ENCODE measurements around the gene OFD1. TPM values are rescaled to one million over a fixed set of nuclear protein-coding genes. Genes with fewer than 3 reads are reported as not detected.
A peak's percentile ranks its signal among the peaks of the same experiment; 100 is the strongest.

Gene OFD1
- total RNA-seq, 1 donor from 2014 or later = 22.0 TPM

DNA sequence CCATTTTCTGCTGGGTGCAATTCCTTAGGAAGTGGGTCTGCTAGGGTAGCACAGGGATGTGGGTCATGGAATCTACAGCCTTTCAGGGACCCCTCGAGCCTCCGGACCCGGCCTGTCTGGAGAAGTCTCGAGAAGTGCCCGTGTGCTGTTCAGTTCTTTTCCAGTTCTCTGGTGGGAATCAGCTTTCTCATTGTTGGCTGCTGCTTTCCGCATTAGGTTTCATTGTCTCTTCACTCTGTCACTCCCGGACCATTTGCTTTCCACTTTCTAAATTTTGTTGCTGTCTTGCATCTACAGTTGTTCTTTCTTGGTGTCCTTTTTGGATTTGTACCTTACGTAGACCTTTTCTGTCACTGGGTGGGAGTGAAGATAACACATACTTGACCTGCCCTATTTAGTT lies 39.6 kb upstream of the OFD1 start:
- DNase-seq (ENCODE audit: low spot score) = no peak
- H3K4me3 Mint-ChIP-seq = no peak overlapping the region
- intact Hi-C loops (cut with micrococcal nuclease) = no loop called here
- no peak overlapping the region for H3K27ac Mint-ChIP-seq
- H3K27me3 Mint-ChIP-seq (ENCODE audit: insufficient read depth) = no peaks in the 10 kb centered on the region
- H3K4me1 Mint-ChIP-seq (ENCODE audit: low read depth) = peaks cover 54% of the 10 kb centered on the region
- H3K36me3 Mint-ChIP-seq (ENCODE audit: low read depth) = peaks cover 10% of the 10 kb centered on the region
- no peaks in the 10 kb centered on the region for H3K9me3 Mint-ChIP-seq

DNA sequence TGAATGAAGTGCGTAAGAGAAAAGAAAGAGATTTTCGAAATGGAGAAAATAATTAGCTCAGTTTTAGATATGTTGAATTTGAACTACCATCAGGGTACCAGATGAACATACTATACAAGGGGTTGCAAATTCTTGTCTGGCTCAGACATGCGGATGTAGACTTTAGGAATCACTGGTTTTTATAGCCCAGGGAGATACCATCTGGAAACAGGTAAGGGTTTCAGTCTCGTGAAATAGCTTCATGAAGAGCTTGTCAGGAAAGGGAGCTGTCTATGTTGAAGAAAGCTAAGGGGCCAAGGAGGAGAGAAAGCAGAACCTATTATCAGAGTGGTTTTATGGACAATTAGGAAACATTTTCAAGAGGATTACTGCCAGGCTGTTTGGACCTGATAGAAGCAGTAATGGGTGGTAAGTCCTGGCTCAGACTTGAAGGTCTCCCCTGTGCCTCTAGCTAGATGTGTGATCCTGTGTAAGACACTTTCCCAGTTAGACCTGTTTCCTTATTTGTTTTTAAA lies 38.9 kb upstream of the OFD1 start:
- Mint-ChIP-seq H3K9me3 (no peaks in the 10 kb centered on the region), H3K4me1 (ENCODE audit: low read depth) (peaks cover 47% of the 10 kb centered on the region), H3K27me3 (ENCODE audit: insufficient read depth) (no peaks in the 10 kb centered on the region), H3K36me3 (ENCODE audit: low read depth) (peaks cover 8% of the 10 kb centered on the region), H3K4me3 (no peak overlapping the region), H3K27ac (no peak overlapping the region)
- no peak for DNase-seq (ENCODE audit: low spot score)
- intact Hi-C loops (cut with micrococcal nuclease) = no loop called here

DNA sequence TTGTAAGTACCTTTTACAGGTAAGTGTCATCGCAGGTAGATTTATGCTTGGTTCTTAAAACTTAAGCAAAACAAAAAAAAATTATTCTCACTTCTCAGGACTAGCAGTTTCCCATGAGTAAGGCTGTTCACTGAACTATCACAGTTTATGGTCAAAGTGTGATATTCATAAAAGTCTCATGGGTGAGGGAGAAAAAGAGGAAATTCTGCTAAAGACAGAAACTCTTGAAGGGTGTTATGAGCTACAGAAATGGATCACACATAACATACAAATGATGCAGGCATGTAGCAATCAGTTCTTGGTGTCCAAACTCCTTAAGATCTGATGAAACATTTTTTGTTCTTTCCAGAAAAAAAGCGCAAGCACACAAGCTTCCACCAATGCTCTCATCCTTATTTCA lies 37.1 kb upstream of the OFD1 start:
- DNase-seq (ENCODE audit: low spot score) = no peak
- no peak overlapping the region for H3K4me3 Mint-ChIP-seq
- no peak overlapping the region for H3K27ac Mint-ChIP-seq
- no peaks in the 10 kb centered on the region for H3K9me3 Mint-ChIP-seq
- H3K4me1 Mint-ChIP-seq (ENCODE audit: low read depth) = peaks cover 54% of the 10 kb centered on the region
- H3K36me3 Mint-ChIP-seq (ENCODE audit: low read depth) = peaks cover 14% of the 10 kb centered on the region
- no peaks in the 10 kb centered on the region for H3K27me3 Mint-ChIP-seq (ENCODE audit: insufficient read depth)
- intact Hi-C loops (cut with micrococcal nuclease) = no loop called here

DNA sequence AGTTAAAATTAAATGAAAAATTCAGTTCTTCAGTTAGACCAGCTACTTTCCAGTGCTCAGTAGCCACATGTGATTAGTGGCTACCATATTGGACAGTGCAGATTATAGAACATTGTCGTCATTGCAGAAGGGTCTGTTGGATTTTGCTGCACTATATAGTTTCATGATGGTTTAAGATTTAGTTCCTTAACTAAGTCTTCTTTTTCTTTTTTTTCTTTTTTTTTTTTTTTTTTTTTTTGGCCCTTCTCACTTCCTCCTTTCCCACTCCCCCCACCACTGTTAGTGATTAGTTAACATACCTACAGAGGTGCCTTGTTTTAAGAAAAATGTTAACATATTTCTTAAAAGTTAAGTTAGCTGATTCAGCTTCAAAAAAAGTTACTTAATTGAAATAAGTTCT lies 36.6 kb upstream of the OFD1 start:
- no peak for DNase-seq (ENCODE audit: low spot score)
- Mint-ChIP-seq H3K9me3 (no peaks in the 10 kb centered on the region), H3K27ac (no peak overlapping the region), H3K27me3 (ENCODE audit: insufficient read depth) (no peaks in the 10 kb centered on the region), H3K36me3 (ENCODE audit: low read depth) (peaks cover 14% of the 10 kb centered on the region), H3K4me1 (ENCODE audit: low read depth) (peaks cover 49% of the 10 kb centered on the region), H3K4me3 (no peak overlapping the region)
- intact Hi-C loops (cut with micrococcal nuclease) = no loop called here

DNA sequence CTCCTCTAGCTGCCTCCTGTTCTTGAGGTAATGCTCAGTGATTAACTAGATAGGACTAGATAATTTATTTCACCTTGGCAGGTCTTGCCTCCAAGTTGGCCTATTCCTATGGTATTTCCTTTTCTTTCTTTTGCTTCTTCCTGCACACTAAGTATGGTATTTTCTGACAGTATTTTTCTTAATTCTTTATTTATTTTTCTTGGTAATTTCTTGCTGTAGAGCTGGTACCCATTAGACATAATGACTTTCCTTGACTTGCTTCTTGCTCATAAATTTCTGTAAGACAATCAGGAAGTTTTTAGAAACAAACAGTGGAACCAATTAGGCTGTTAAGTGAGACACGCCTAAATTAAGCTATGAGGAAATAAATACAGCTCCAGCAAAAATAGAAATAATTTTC lies 36.1 kb upstream of the OFD1 start:
- intact Hi-C loops (cut with micrococcal nuclease) = no loop called here

DNA sequence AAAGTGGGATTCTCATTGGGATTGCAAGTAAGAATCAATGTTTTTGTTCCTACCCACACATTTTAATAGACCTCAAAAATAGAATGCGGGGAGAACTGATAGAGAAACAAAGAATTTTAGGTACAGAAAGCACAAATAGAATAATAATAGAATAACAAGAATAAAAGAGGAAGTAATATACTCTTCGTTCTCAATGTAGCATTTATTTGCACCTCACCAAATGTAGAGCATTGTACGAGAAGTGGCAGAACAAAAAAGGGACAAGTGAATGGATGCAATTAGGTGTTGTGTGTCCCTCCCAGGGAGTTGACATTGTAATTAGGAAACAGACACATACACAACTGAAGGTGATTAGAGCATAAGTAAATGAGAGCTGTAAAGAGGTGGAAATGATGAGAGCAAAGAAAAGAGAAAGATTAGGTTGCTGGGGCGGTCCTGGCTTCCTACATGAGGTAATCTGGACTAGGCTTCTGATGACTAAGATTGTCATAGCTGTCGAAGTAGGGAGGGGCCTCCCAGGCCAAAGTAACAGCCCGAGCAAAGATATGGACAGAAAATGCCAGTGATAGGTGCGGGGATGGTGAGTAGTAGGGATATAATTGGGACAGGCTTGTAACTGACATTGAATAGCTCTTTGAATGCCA lies 35.2 kb upstream of the OFD1 start:
- H3K36me3 Mint-ChIP-seq (ENCODE audit: low read depth) = peaks cover 19% of the 10 kb centered on the region
- no peaks in the 10 kb centered on the region for H3K9me3 Mint-ChIP-seq
- H3K4me3 Mint-ChIP-seq = no peak overlapping the region
- no peak overlapping the region for H3K27ac Mint-ChIP-seq
- H3K27me3 Mint-ChIP-seq (ENCODE audit: insufficient read depth) = no peaks in the 10 kb centered on the region
- peaks cover 43% of the 10 kb centered on the region for H3K4me1 Mint-ChIP-seq (ENCODE audit: low read depth)
- intact Hi-C loops (cut with micrococcal nuclease) = no loop called here
- DNase-seq (ENCODE audit: low spot score) = no peak

More for the DNA sequence above, 36.1 kb upstream of the OFD1 start:
- no peak for DNase-seq (ENCODE audit: low spot score)
- peaks cover 14% of the 10 kb centered on the region for H3K36me3 Mint-ChIP-seq (ENCODE audit: low read depth)
- H3K27ac Mint-ChIP-seq = no peak overlapping the region
- no peak overlapping the region for H3K4me3 Mint-ChIP-seq
- no peaks in the 10 kb centered on the region for H3K9me3 Mint-ChIP-seq
- H3K27me3 Mint-ChIP-seq (ENCODE audit: insufficient read depth) = no peaks in the 10 kb centered on the region
- peaks cover 44% of the 10 kb centered on the region for H3K4me1 Mint-ChIP-seq (ENCODE audit: low read depth)

DNA sequence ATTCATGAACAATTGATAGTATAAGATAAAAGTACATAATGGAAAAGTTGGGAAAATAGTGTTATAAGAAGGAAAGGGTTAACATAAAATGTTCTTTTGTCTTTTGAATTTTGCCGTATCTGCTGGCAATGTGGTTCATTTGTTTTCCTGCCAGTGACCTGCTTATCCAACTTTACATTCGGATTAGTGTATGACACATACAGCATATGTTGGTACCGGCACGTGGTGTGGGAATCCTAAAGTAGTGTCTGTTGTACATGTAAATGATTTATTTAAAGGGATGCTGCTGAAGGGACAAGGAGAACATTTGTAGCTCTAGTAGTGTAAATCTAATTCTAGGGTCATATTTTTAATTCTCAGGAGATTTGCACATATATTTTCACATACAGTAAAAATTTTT lies 34.2 kb upstream of the OFD1 start:
- no peak for DNase-seq (ENCODE audit: low spot score)
- no peaks in the 10 kb centered on the region for H3K9me3 Mint-ChIP-seq
- H3K27ac Mint-ChIP-seq = no peak overlapping the region
- intact Hi-C loops (cut with micrococcal nuclease) = no loop called here
- H3K4me1 Mint-ChIP-seq (ENCODE audit: low read depth) = peaks cover 35% of the 10 kb centered on the region
- H3K27me3 Mint-ChIP-seq (ENCODE audit: insufficient read depth) = no peaks in the 10 kb centered on the region
- H3K4me3 Mint-ChIP-seq = no peak overlapping the region
- H3K36me3 Mint-ChIP-seq (ENCODE audit: low read depth) = peaks cover 19% of the 10 kb centered on the region

DNA sequence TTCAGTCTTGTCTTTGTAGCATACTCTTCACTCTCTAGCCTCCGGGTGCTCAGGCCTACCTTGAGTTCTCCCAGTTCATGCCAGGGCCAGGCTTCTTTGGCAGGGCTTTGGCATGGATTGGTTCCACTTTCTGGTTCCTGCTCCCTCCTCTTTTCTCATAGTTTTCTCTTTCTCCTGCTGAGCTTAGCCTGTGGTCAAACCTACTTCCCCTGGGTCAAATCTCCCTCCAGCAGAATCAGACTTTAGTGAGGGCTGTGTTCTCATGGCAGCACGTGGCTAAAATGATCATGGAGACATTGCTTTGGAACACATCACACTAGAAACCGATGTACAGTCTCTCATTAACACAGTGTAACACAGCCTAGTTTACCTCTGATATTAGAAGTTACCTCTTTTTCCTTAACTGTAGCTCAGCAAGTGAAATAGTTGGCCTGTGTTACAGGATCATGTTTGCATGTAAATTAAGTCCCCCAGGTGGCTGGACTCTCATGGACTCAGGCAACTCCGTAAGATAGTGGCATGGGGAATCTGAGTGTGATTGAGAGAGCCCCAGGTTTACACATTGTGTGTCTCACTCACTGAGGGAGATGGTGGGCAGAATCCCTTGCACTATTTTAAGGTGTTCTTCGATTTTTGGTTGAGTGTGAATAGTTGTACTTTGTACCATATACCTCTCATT lies 32.3 kb upstream of the OFD1 start:
- peak overlapping the region; percentile 15 for H3K4me3 Mint-ChIP-seq
- no peaks in the 10 kb centered on the region for H3K27me3 Mint-ChIP-seq (ENCODE audit: insufficient read depth)
- peaks cover 19% of the 10 kb centered on the region for H3K36me3 Mint-ChIP-seq (ENCODE audit: low read depth)
- peaks cover 27% of the 10 kb centered on the region for H3K4me1 Mint-ChIP-seq (ENCODE audit: low read depth)
- H3K27ac Mint-ChIP-seq = no peak overlapping the region
- DNase-seq (ENCODE audit: low spot score) = no peak
- no peaks in the 10 kb centered on the region for H3K9me3 Mint-ChIP-seq
- intact Hi-C loops (cut with micrococcal nuclease) = no loop called here

DNA sequence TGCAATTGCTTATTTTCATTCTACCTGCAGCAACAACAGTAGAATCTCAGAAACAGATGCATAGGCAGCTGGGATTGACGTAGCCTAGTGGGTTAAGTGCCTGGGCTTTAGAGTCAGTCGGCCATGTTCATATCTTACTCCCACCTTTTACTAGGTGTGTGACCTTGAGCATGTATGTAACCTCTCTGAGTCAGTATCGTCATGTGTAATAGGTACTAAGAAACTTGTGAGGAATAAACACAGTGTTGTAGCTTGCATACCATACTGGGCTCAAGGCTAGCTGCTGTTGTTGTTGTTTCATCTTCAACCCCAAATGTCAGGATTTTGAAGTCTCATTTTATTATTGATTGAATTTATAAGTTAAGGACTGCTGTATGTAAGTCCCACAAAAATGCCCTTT lies 31.4 kb upstream of the OFD1 start:
- H3K27ac Mint-ChIP-seq = no peak overlapping the region
- no peaks in the 10 kb centered on the region for H3K27me3 Mint-ChIP-seq (ENCODE audit: insufficient read depth)
- no peak overlapping the region for H3K4me3 Mint-ChIP-seq
- no peaks in the 10 kb centered on the region for H3K9me3 Mint-ChIP-seq
- intact Hi-C loops (cut with micrococcal nuclease) = no loop called here
- H3K36me3 Mint-ChIP-seq (ENCODE audit: low read depth) = peaks cover 19% of the 10 kb centered on the region
- peaks cover 24% of the 10 kb centered on the region for H3K4me1 Mint-ChIP-seq (ENCODE audit: low read depth)
- no peak for DNase-seq (ENCODE audit: low spot score)

DNA sequence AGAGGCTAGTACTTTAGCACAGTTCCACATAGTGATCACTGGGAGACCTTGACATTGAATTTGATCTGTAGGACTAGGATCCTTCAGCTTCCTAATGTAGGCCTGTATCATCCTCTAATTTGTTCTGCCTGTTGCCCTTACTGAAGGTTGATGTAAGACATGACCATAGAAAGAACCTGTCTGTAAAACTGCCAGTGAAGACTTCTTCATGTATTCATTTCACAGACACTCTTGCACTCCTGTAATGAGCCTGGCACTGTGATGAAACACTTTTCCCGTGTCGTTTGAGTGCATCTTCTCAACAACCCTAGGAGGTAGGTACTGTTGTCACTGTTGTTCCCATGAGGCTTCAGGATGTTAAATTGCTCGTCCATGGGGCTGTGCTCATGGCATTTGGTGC lies 31.0 kb upstream of the OFD1 start:
- H3K36me3 Mint-ChIP-seq (ENCODE audit: low read depth) = peaks cover 20% of the 10 kb centered on the region

DNA sequence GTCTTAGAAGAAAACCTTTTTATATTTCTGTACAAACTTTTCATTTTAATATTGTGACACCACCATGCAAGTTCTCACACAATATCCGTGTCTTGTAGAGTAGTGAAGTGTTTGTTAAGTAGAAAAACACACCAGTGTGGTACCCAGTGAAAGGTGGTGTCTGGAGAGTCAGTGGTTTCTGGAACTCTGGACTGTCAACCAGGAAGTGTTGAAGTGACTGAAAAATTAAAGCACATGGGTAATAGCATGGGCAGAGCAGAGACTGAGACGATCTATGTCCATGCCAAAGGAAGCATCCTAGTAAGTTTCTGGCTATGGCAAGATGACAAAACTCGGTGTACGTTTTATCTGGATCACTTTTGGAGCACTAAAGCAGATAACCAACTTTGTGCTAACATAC lies 23.4 kb upstream of the OFD1 start:
- H3K27ac Mint-ChIP-seq = no peak overlapping the region
- no peak overlapping the region for H3K4me3 Mint-ChIP-seq
- H3K9me3 Mint-ChIP-seq = no peaks in the 10 kb centered on the region
- H3K36me3 Mint-ChIP-seq (ENCODE audit: low read depth) = peaks cover 20% of the 10 kb centered on the region
- no peaks in the 10 kb centered on the region for H3K4me1 Mint-ChIP-seq (ENCODE audit: low read depth)
- intact Hi-C loops (cut with micrococcal nuclease) = no loop called here
- no peak for DNase-seq (ENCODE audit: low spot score)
- no peaks in the 10 kb centered on the region for H3K27me3 Mint-ChIP-seq (ENCODE audit: insufficient read depth)

More for the DNA sequence above, 31.0 kb upstream of the OFD1 start:
- Mint-ChIP-seq H3K27ac (no peak overlapping the region), H3K9me3 (no peaks in the 10 kb centered on the region), H3K27me3 (ENCODE audit: insufficient read depth) (no peaks in the 10 kb centered on the region), H3K4me3 (no peak overlapping the region), H3K4me1 (ENCODE audit: low read depth) (peaks cover 24% of the 10 kb centered on the region)
- intact Hi-C loops (cut with micrococcal nuclease) = no loop called here
- DNase-seq (ENCODE audit: low spot score) = no peak

DNA sequence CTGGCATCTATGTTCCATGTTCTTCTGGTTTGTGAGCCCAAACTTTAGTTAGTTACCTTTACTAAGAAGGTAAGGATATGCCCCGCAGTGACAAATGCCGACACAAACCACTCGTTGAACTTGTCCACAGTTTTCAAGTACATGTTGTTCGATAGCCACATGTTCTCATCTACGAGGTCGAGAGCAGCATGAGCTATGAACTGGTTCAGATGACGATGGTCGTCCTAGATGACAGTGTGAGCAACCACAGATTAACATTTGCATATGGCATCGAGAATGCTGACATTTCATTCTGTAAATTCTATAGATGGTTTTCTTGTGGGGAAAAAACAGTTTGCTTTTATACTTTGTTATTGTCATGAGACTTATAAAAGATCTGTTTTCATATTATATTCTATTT lies 18.1 kb upstream of the OFD1 start:
- DNase-seq (ENCODE audit: low spot score) = no peak
- intact Hi-C loops (cut with micrococcal nuclease) = no loop called here
- H3K9me3 Mint-ChIP-seq = no peaks in the 10 kb centered on the region
- H3K4me1 Mint-ChIP-seq (ENCODE audit: low read depth) = peaks cover 16% of the 10 kb centered on the region
- no peaks in the 10 kb centered on the region for H3K27me3 Mint-ChIP-seq (ENCODE audit: insufficient read depth)
- H3K36me3 Mint-ChIP-seq (ENCODE audit: low read depth) = peaks cover 27% of the 10 kb centered on the region
- no peak overlapping the region for H3K4me3 Mint-ChIP-seq
- H3K27ac Mint-ChIP-seq = no peak overlapping the region

DNA sequence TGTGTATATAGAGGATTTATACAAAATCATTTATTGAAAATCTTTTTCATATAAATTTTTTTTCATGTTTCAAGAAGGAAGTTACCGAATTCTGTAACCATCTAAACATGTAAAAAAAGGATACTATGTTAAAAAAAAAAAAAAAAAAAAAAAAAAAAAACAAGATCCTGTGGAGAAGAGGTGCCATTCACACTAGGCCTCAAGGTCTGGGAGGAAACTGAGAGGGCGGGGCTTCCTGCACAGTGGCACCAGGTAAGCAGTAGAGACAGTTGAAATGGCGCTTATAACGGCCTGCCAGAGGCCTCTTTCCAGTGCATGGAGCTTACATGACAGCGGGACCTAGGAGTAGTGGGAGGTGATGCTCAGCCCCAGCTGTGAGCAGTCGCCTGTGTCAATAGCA lies 17.6 kb upstream of the OFD1 start:
- no peak overlapping the region for H3K27ac Mint-ChIP-seq
- intact Hi-C loops (cut with micrococcal nuclease) = no loop called here
- H3K9me3 Mint-ChIP-seq = no peaks in the 10 kb centered on the region
- H3K27me3 Mint-ChIP-seq (ENCODE audit: insufficient read depth) = no peaks in the 10 kb centered on the region
- H3K36me3 Mint-ChIP-seq (ENCODE audit: low read depth) = peaks cover 24% of the 10 kb centered on the region
- H3K4me1 Mint-ChIP-seq (ENCODE audit: low read depth) = peaks cover 19% of the 10 kb centered on the region
- no peak for DNase-seq (ENCODE audit: low spot score)
- H3K4me3 Mint-ChIP-seq = no peak overlapping the region
